Effector CD8-positive, alpha-beta T cell (primary cell): ENCODE results near the gene MSGN1.

Experiments
- DNase-seq: peaks from one replicate; lab custom pipeline; 2025; lab: John Stamatoyannopoulos, UW

The MSGN1 gene

GRCh38 chr2:17847236-17847635 lies 31.0 kb downstream of the MSGN1 start:
- no peak for DNase-seq

GRCh38 chr2:17849275-17849674 lies 33.0 kb downstream of the MSGN1 start:
- no peak for DNase-seq

- no peak for DNase-seq
These were observed 33.9 kb downstream of the MSGN1 start for GRCh38 chr2:17850151-17850550.

- DNase-seq: no peak
These were observed 35.7 kb downstream of the MSGN1 start for GRCh38 chr2:17851731-17852585.

GRCh38 chr2:17853799-17854198 lies 37.5 kb downstream of the MSGN1 start:
- DNase-seq: no peak

- DNase-seq: no peak
These were observed 40.8 kb downstream of the MSGN1 start for GRCh38 chr2:17857021-17857420.

- no peak for DNase-seq
These were observed 41.8 kb downstream of the MSGN1 start for GRCh38 chr2:17858064-17858463.

GRCh38 chr2:17863539-17863938 lies 47.3 kb downstream of the MSGN1 start:
- DNase-seq: no peak

- DNase-seq: no peak
These were observed 48.4 kb downstream of the MSGN1 start for GRCh38 chr2:17864676-17865075.

GRCh38 chr2:17867133-17867532 lies 50.9 kb downstream of the MSGN1 start:
- DNase-seq: no peak
